HFF-Myc (cell line): Measurements from ENCODE around the gene HORMAD2.

Source experiments
- DNase-seq: peaks from one replicate; pipeline ENCODE4 v3.0.0-alpha.2; 2011; ENCODE audit warnings: low read depth; ENCODE audit errors: extremely low read depth
- H3K4me3 ChIP-seq: replicated peaks from 2 replicates; pipeline ENCODE4 v1.5.1; 2011; ENCODE audit warnings: low read depth, mild to moderate bottlenecking, control low read depth, low read length
- CTCF ChIP-seq: IDR thresholded peaks from 2 replicates; pipeline ENCODE4 v1.5.1; 2012; ENCODE audit warnings: mild to moderate bottlenecking, low read depth, low read length, control low read depth; ENCODE audit errors: missing control alignments

Gene HORMAD2

GRCh38 chr22:30223303-30223702, 143.0 kb downstream of the HORMAD2 start:
- H3K4me3 ChIP-seq, result no peak overlapping the region
- no peak for DNase-seq

GRCh38 chr22:30224161-30224857, 144.0 kb downstream of the HORMAD2 start:
- no peak for DNase-seq
- no peak for TF ChIP-seq CTCF
- H3K4me3 ChIP-seq, result no peak overlapping the region

More at GRCh38 chr22:30223303-30223702, 143.0 kb downstream of the HORMAD2 start:
- TF ChIP-seq CTCF, result no peak

- TF ChIP-seq CTCF, result no peak
- no peak overlapping the region for H3K4me3 ChIP-seq
- no peak for DNase-seq
Observed at GRCh38 chr22:30225220-30225927, 145.1 kb downstream of the HORMAD2 start.

- no peak for TF ChIP-seq CTCF
- no peak for DNase-seq
- no peak overlapping the region for H3K4me3 ChIP-seq
Observed at GRCh38 chr22:30226192-30226832, 146.0 kb downstream of the HORMAD2 start.
